Central memory CD8-positive, alpha-beta T cell (primary cell): ENCODE data around the gene GLMN.

Experiments
- ATAC-seq: fragments of 150-1000 bp; cut with Tn5 transposase; replicated peaks from 2 replicates; pipeline ENCODE4 v1.10.0; 2022; ENCODE audit warnings: mild to moderate bottlenecking, moderate FRiP score, moderate number of reproducible peaks; ENCODE audit not compliant: poor library complexity, severe bottlenecking; ENCODE audit errors: extremely low read depth
- DNase-seq, 2 donors: peaks; one replicate each; pipeline ENCODE4 v3.0.0; 2021; ENCODE audit warnings: low spot score in 2 of 2
- H3K27ac Mint-ChIP-seq: one replicate; pipeline ENCODE4 v1.8.0; 2022; ENCODE audit warnings: low read depth, mild to moderate bottlenecking, moderate library complexity, mixed read lengths
- H3K27me3 Mint-ChIP-seq: one replicate; pipeline ENCODE4 v1.8.0; 2022; ENCODE audit warnings: mixed read lengths
- H3K36me3 Mint-ChIP-seq: one replicate; pipeline ENCODE4 v1.8.0; 2022; ENCODE audit warnings: mild to moderate bottlenecking, moderate library complexity, mixed read lengths; ENCODE audit not compliant: insufficient read depth
- H3K4me1 Mint-ChIP-seq: one replicate; pipeline ENCODE4 v1.8.0; 2022; ENCODE audit warnings: mixed read lengths
- H3K4me3 Mint-ChIP-seq: one replicate; pipeline ENCODE4 v1.8.0; 2022; ENCODE audit warnings: mild to moderate bottlenecking, moderate library complexity, mixed read lengths
- H3K9me3 Mint-ChIP-seq: one replicate; pipeline ENCODE4 v1.8.0; 2022; ENCODE audit warnings: mixed read lengths

The GLMN gene

GRCh38 chr1:92298573-92299476 is at the start of gene GLMN, which contains the start of gene RPAP2:
GLMN (minus strand) TSS chr1:92298987; CDS start chr1:92297999, 988 bp downstream.
RPAP2 (plus strand) TSS chr1:92299059; CDS start chr1:92299074, 15 bp downstream.
- peak within 1 kb of the TSS; percentile 97 for H3K4me3 Mint-ChIP-seq
- DNase-seq = peak; percentile 49 to 56
- H3K9me3 Mint-ChIP-seq = no peaks in the 10 kb centered on the region
- peak; percentile 95 for ATAC-seq
- peaks cover 14% of the 10 kb centered on the region for H3K36me3 Mint-ChIP-seq
- H3K27ac Mint-ChIP-seq = peak within 1 kb of the TSS; percentile 96
- no peaks in the 10 kb centered on the region for H3K27me3 Mint-ChIP-seq
- peaks cover 44% of the 10 kb centered on the region for H3K4me1 Mint-ChIP-seq

GRCh38 chr1:92346866-92347640 is 48.3 kb upstream of the GLMN start:
- no peaks in the 10 kb centered on the region for H3K9me3 Mint-ChIP-seq
- ATAC-seq (no peak), DNase-seq (no peak)
- no peak overlapping the region for H3K27ac Mint-ChIP-seq
- no peaks in the 10 kb centered on the region for H3K27me3 Mint-ChIP-seq
- no peak overlapping the region for H3K4me3 Mint-ChIP-seq
- H3K36me3 Mint-ChIP-seq = peaks cover 13% of the 10 kb centered on the region
- peaks cover 4% of the 10 kb centered on the region for H3K4me1 Mint-ChIP-seq

GRCh38 chr1:92343061-92343460 is 44.3 kb upstream of the GLMN start:
- no peak overlapping the region for H3K27ac Mint-ChIP-seq

GRCh38 chr1:92342401-92342800 is 43.6 kb upstream of the GLMN start:
- Mint-ChIP-seq H3K4me1 (no peaks in the 10 kb centered on the region), H3K27me3 (no peaks in the 10 kb centered on the region), H3K4me3 (no peak overlapping the region), H3K36me3 (peaks cover 8% of the 10 kb centered on the region), H3K27ac (no peak overlapping the region), H3K9me3 (no peaks in the 10 kb centered on the region)
- ATAC-seq (no peak), DNase-seq (no peak)

More at GRCh38 chr1:92343061-92343460, 44.3 kb upstream of the GLMN start:
- no peaks in the 10 kb centered on the region for H3K27me3 Mint-ChIP-seq
- DNase-seq (no peak), ATAC-seq (no peak)
- H3K36me3 Mint-ChIP-seq = peaks cover 8% of the 10 kb centered on the region
- no peaks in the 10 kb centered on the region for H3K9me3 Mint-ChIP-seq
- no peak overlapping the region for H3K4me3 Mint-ChIP-seq
- peaks cover under 1% of the 10 kb centered on the region for H3K4me1 Mint-ChIP-seq

- DNase-seq (no peak), ATAC-seq (no peak)
- peaks cover 10% of the 10 kb centered on the region for H3K36me3 Mint-ChIP-seq
- H3K4me3 Mint-ChIP-seq = no peak overlapping the region
- no peak overlapping the region for H3K27ac Mint-ChIP-seq
- no peaks in the 10 kb centered on the region for H3K9me3 Mint-ChIP-seq
- no peaks in the 10 kb centered on the region for H3K27me3 Mint-ChIP-seq
- no peaks in the 10 kb centered on the region for H3K4me1 Mint-ChIP-seq
Measured at GRCh38 chr1:92340154-92340553, 41.4 kb upstream of the GLMN start.

- H3K27ac Mint-ChIP-seq = no peak overlapping the region
- H3K36me3 Mint-ChIP-seq = peaks cover 10% of the 10 kb centered on the region
- H3K4me3 Mint-ChIP-seq = no peak overlapping the region
- H3K27me3 Mint-ChIP-seq = no peaks in the 10 kb centered on the region
- ATAC-seq (no peak), DNase-seq (no peak)
- peaks cover 21% of the 10 kb centered on the region for H3K4me1 Mint-ChIP-seq
- no peaks in the 10 kb centered on the region for H3K9me3 Mint-ChIP-seq
Measured at GRCh38 chr1:92333668-92334067, 34.9 kb upstream of the GLMN start.

GRCh38 chr1:92329347-92330129 is 30.8 kb upstream of the GLMN start:
- Mint-ChIP-seq H3K4me1 (peaks cover 23% of the 10 kb centered on the region), H3K27me3 (no peaks in the 10 kb centered on the region), H3K4me3 (no peak overlapping the region), H3K9me3 (peaks cover 6% of the 10 kb centered on the region), H3K36me3 (peaks cover 16% of the 10 kb centered on the region), H3K27ac (no peak overlapping the region)
- ATAC-seq (no peak), DNase-seq (no peak)

- no peak for ATAC-seq
- Mint-ChIP-seq H3K4me1 (peaks cover 33% of the 10 kb centered on the region), H3K27me3 (no peaks in the 10 kb centered on the region), H3K36me3 (peaks cover 19% of the 10 kb centered on the region), H3K9me3 (peaks cover 6% of the 10 kb centered on the region), H3K27ac (no peak overlapping the region), H3K4me3 (no peak overlapping the region)
- no peak for DNase-seq
Measured at GRCh38 chr1:92327794-92328193, 29.0 kb upstream of the GLMN start.

- Mint-ChIP-seq H3K4me3 (no peak overlapping the region), H3K9me3 (peaks cover 6% of the 10 kb centered on the region), H3K36me3 (peaks cover 19% of the 10 kb centered on the region), H3K27ac (no peak overlapping the region), H3K4me1 (peaks cover 27% of the 10 kb centered on the region), H3K27me3 (no peaks in the 10 kb centered on the region)
- no peak for ATAC-seq
- no peak for DNase-seq
Measured at GRCh38 chr1:92326681-92327080, 27.9 kb upstream of the GLMN start.

GRCh38 chr1:92324784-92325183 is 26.0 kb upstream of the GLMN start:
- H3K27ac Mint-ChIP-seq = no peak overlapping the region
- no peak for DNase-seq
- peaks cover 16% of the 10 kb centered on the region for H3K4me1 Mint-ChIP-seq
- H3K36me3 Mint-ChIP-seq = peaks cover 22% of the 10 kb centered on the region
- no peak for ATAC-seq
- H3K4me3 Mint-ChIP-seq = no peak overlapping the region
- peaks cover 6% of the 10 kb centered on the region for H3K9me3 Mint-ChIP-seq
- no peaks in the 10 kb centered on the region for H3K27me3 Mint-ChIP-seq

- H3K9me3 Mint-ChIP-seq = peaks cover 6% of the 10 kb centered on the region
- DNase-seq (no peak), ATAC-seq (no peak)
- no peaks in the 10 kb centered on the region for H3K27me3 Mint-ChIP-seq
- peaks cover 22% of the 10 kb centered on the region for H3K36me3 Mint-ChIP-seq
- peak overlapping the region; percentile 50 for H3K27ac Mint-ChIP-seq
- peaks cover 20% of the 10 kb centered on the region for H3K4me1 Mint-ChIP-seq
- no peak overlapping the region for H3K4me3 Mint-ChIP-seq
Measured at GRCh38 chr1:92323473-92324453, 25.0 kb upstream of the GLMN start.
